Neural cell (in vitro differentiated cells): Measurements from ENCODE around the gene PCK1.

Experiments
- CTCF ChIP-seq: fragments of 450-650 bp; IDR thresholded peaks from 2 replicates; pipeline ENCODE4 v1.5.1; 2014; ENCODE audit warnings: antibody characterized with exemption, mild to moderate bottlenecking, moderate library complexity; ENCODE audit not compliant: poor library complexity, severe bottlenecking
- EP300 ChIP-seq: fragments of 450-650 bp; conservative IDR thresholded peaks from 2 replicates; pipeline ENCODE4 v1.6.1; 2014; ENCODE audit warnings: antibody characterized with exemption, mild to moderate bottlenecking, moderate library complexity; ENCODE audit not compliant: poor library complexity, severe bottlenecking
- EZH2 ChIP-seq: fragments of 200-600, 300-800 bp; shearing (Covaris generic), sonication (generic); IDR thresholded peaks from 2 replicates; pipeline ENCODE4 v1.6.1; 2014; ENCODE audit warnings: antibody characterized with exemption, low read length, borderline replicate concordance, mild to moderate bottlenecking; ENCODE audit not compliant: insufficient read depth, poor library complexity, severe bottlenecking
- RAD21 ChIP-seq: fragments of 450-650 bp; conservative IDR thresholded peaks from 2 replicates; pipeline ENCODE4 v1.6.1; 2014; ENCODE audit warnings: antibody characterized with exemption, mild to moderate bottlenecking, moderate library complexity
- REST ChIP-seq: IDR thresholded peaks from 2 replicates; pipeline ENCODE4 v1.6.1; 2012; ENCODE audit warnings: borderline replicate concordance
- TAF1 ChIP-seq: IDR thresholded peaks from 2 replicates; pipeline ENCODE4 v1.6.1; 2012; ENCODE audit warnings: low read depth

GRCh38 chr20:57513199-57513598 is 47.7 kb upstream of the PCK1 start:
- TF ChIP-seq CTCF (no peak), EP300 (no peak), REST (no peak), TAF1 (no peak), EZH2 (no peak), RAD21 (no peak)
